ENCODE measurements around the gene ABHD17A. TPM values are rescaled to one million over a fixed set of nuclear protein-coding genes. Genes with fewer than 3 reads are reported as not detected.

ABHD17A gene
- 69.7 and 71.1 TPM in 2 replicates for total RNA-seq

GRCh38 chr19:1885398-1886119 is at the start of gene ABHD17A:
TSS of gene ABHD17A (minus strand) at chr19:1885496. CDS start at chr19:1881566, 3,930 bp downstream.

GRCh38 chr19:1905110-1905862 is 20.0 kb upstream of the ABHD17A start, which contains the start of the genes ADAT3 and SCAMP4:
TSS of gene ADAT3 (plus strand) at chr19:1905399. CDS start at chr19:1912048, 6,649 bp downstream.
TSS of gene SCAMP4 (plus strand) at chr19:1905399. CDS start at chr19:1915020, 9,621 bp downstream.

GRCh38 chr19:1863328-1863637 is 22.0 kb downstream of the ABHD17A start, which contains the start of gene KLF16:
TSS of gene KLF16 (minus strand) at chr19:1863579. CDS start at chr19:1863497, 82 bp downstream.

GRCh38 chr19:1848399-1849131 is 36.7 kb downstream of the ABHD17A start, which contains the start of gene REXO1:
TSS of gene REXO1 (minus strand) at chr19:1848483. CDS start at chr19:1848358, 125 bp downstream.

Other genes starting within 250 kb of the ABHD17A start
- gene TCF3, start 232.9 kb downstream of the ABHD17A start, total RNA-seq = 82.9 and 118 TPM in 2 replicates
- gene ONECUT3, start 132.0 kb downstream of the ABHD17A start, total RNA-seq = not detected in 2 replicates
- gene ATP8B3, start 73.2 kb downstream of the ABHD17A start, total RNA-seq = 1.9 and 2.7 TPM in 2 replicates
- 5.6 and 10.8 TPM in 2 replicates for gene REXO1, start 37.0 kb downstream of the ABHD17A start, total RNA-seq
- 4.5 and 5.2 TPM in 2 replicates for gene KLF16, start 21.9 kb downstream of the ABHD17A start, total RNA-seq
- 3.9 and 4.1 TPM in 2 replicates for gene ADAT3, start 19.9 kb upstream of the ABHD17A start, total RNA-seq
- 36.7 and 39.5 TPM in 2 replicates for gene SCAMP4, start 19.9 kb upstream of the ABHD17A start, total RNA-seq
- gene CSNK1G2, start 55.7 kb upstream of the ABHD17A start, total RNA-seq = 59.4 and 79.8 TPM in 2 replicates
- gene BTBD2, start 130.2 kb upstream of the ABHD17A start, total RNA-seq = 54.8 and 65.1 TPM in 2 replicates
- gene MKNK2, start 165.7 kb upstream of the ABHD17A start, total RNA-seq = 68.3 and 189 TPM in 2 replicates
- gene MOB3A, start 210.8 kb upstream of the ABHD17A start, total RNA-seq = 33.5 and 36.7 TPM in 2 replicates
- gene IZUMO4, start 211.4 kb upstream of the ABHD17A start, total RNA-seq = 0.89 and 2.1 TPM in 2 replicates

Data from uterine smooth muscle cell (primary cell).